H9 (cell line): ENCODE measurements around the gene SMTN. TPM values are rescaled to one million over a fixed set of nuclear protein-coding genes. Genes with fewer than 3 reads are reported as not detected.
A peak's percentile ranks its signal among the peaks of the same experiment; 100 is the strongest.

Experiments used
- DNase-seq: peaks from one replicate; pipeline ENCODE4 v3.0.0-alpha.2; 2017
- H2AFZ ChIP-seq: one replicate; pipeline ENCODE4 v1.6.1; 2013; ENCODE audit warnings: mild to moderate bottlenecking, low read length, control low read depth, moderate library complexity
- H2AK5ac ChIP-seq: 2 replicates; pipeline ENCODE4 v1.6.1; 2013; ENCODE audit warnings: low read length, control low read depth, mixed read lengths; ENCODE audit not compliant: insufficient read length
- H2BK120ac ChIP-seq: one replicate; pipeline ENCODE4 v1.6.1; 2013; ENCODE audit warnings: low read depth, mild to moderate bottlenecking, low read length, control low read depth, inconsistent platforms; ENCODE audit not compliant: poor library complexity, severe bottlenecking
- H2BK12ac ChIP-seq: 2 replicates; pipeline ENCODE4 v1.6.1; 2013; ENCODE audit warnings: low read length, control low read depth, mixed read lengths, low read depth; ENCODE audit not compliant: insufficient read length
- H2BK15ac ChIP-seq: 2 replicates; pipeline ENCODE4 v1.6.1; 2013; ENCODE audit warnings: low read depth, low read length, control low read depth
- H2BK20ac ChIP-seq: one replicate; pipeline ENCODE4 v1.6.1; 2013; ENCODE audit warnings: low read depth, mild to moderate bottlenecking, low read length, control low read depth, inconsistent platforms; ENCODE audit not compliant: poor library complexity, severe bottlenecking
- H2BK5ac ChIP-seq: 2 replicates; pipeline ENCODE4 v1.6.1; 2013; ENCODE audit warnings: low read length, control low read depth, mixed read lengths; ENCODE audit not compliant: insufficient read length
- H3K14ac ChIP-seq: 2 replicates; pipeline ENCODE4 v1.6.1; 2013; ENCODE audit warnings: low read length, control low read depth; ENCODE audit not compliant: insufficient read depth
- H3K18ac ChIP-seq: 2 replicates; pipeline ENCODE4 v1.6.1; 2013; ENCODE audit warnings: low read depth, mild to moderate bottlenecking, mixed read lengths, low read length, control low read depth; ENCODE audit not compliant: insufficient read length
- H3K23ac ChIP-seq: 2 replicates; pipeline ENCODE4 v1.6.1; 2013; ENCODE audit warnings: low read length, control low read depth, mixed read lengths, low read depth; ENCODE audit not compliant: insufficient read length
- H3K23me2 ChIP-seq: 2 replicates; pipeline ENCODE4 v1.6.1; 2013; ENCODE audit warnings: low read depth, mild to moderate bottlenecking, mixed read lengths, low read length, control low read depth; ENCODE audit not compliant: insufficient read length, poor library complexity, severe bottlenecking
- H3K27ac ChIP-seq: 2 replicates; pipeline ENCODE4 v1.5.1; 2013; ENCODE audit warnings: low read length, control low read depth, mixed read lengths, low read depth; ENCODE audit not compliant: insufficient read length
- H3K27me3 ChIP-seq: 2 replicates; pipeline ENCODE4 v1.6.1; 2013; ENCODE audit warnings: low read length, control low read depth, inconsistent platforms; ENCODE audit not compliant: insufficient read depth
- H3K4ac ChIP-seq: 2 replicates; pipeline ENCODE4 v1.6.1; 2013; ENCODE audit warnings: low read depth, mild to moderate bottlenecking, control low read depth, inconsistent platforms, low read length, moderate library complexity
- H3K4me1 ChIP-seq: 2 replicates; pipeline ENCODE4 v1.6.1; 2013; ENCODE audit warnings: low read length, control low read depth, inconsistent platforms; ENCODE audit not compliant: insufficient read depth
- H3K4me2 ChIP-seq: 2 replicates; pipeline ENCODE4 v1.6.1; 2013; ENCODE audit warnings: low read length, control low read depth, mixed read lengths; ENCODE audit not compliant: insufficient read length, insufficient read depth
- H3K56ac ChIP-seq: 2 replicates; pipeline ENCODE4 v1.6.1; 2013; ENCODE audit warnings: low read depth, mild to moderate bottlenecking, mixed read lengths, low read length, control low read depth; ENCODE audit not compliant: insufficient read length
- H3K79me1 ChIP-seq: 2 replicates; pipeline ENCODE4 v1.6.1; 2013; ENCODE audit warnings: low read depth, mild to moderate bottlenecking, moderate library complexity, low read length, control low read depth, inconsistent platforms; ENCODE audit not compliant: insufficient read depth, poor library complexity, severe bottlenecking
- H3K79me2 ChIP-seq: 2 replicates; pipeline ENCODE4 v1.6.1; 2013; ENCODE audit warnings: low read length, control low read depth, inconsistent platforms; ENCODE audit not compliant: insufficient read depth
- H3K9ac ChIP-seq: 2 replicates; pipeline ENCODE4 v1.6.1; 2013; ENCODE audit warnings: low read length, control low read depth, mixed read lengths; ENCODE audit not compliant: insufficient read length; ENCODE audit errors: extremely low read depth
- H3K9me3 ChIP-seq: one replicate; pipeline ENCODE4 v1.6.1; 2013; ENCODE audit warnings: low read depth, low read length, inconsistent platforms; ENCODE audit not compliant: control insufficient read depth
- H3T11ph ChIP-seq: one replicate; pipeline ENCODE4 v1.6.1; 2013; ENCODE audit warnings: mild to moderate bottlenecking, low read length, control low read depth, inconsistent platforms
- H4K20me1 ChIP-seq: one replicate; pipeline ENCODE4 v1.6.1; 2013; ENCODE audit not compliant: control insufficient read depth, insufficient read length, insufficient read depth
- H4K5ac ChIP-seq: 2 replicates; pipeline ENCODE4 v1.6.1; 2013; ENCODE audit warnings: low read depth, mild to moderate bottlenecking, mixed read lengths, low read length, control low read depth; ENCODE audit not compliant: insufficient read length
- H4K8ac ChIP-seq: replicated peaks from 2 replicates; pipeline ENCODE4 v1.6.1; 2013; ENCODE audit warnings: low read length, control low read depth, mixed read lengths, low read depth; ENCODE audit not compliant: insufficient read length
- H4K91ac ChIP-seq: 2 replicates; pipeline ENCODE4 v1.6.1; 2013; ENCODE audit warnings: low read depth, mild to moderate bottlenecking, moderate library complexity, mixed read lengths, low read length, control low read depth; ENCODE audit not compliant: insufficient read length
- H3K27ac Mint-ChIP-seq, 3 experiments: 2 replicates in 2 of 3; 3 replicates in 1 of 3; pipeline ENCODE4 v1.8.0; 2020 to 2021; ENCODE audit warnings: mixed read lengths in 3 of 3, mild to moderate bottlenecking in 1 of 3, moderate library complexity in 1 of 3
- H3K27me3 Mint-ChIP-seq: 2 replicates; pipeline ENCODE4 v1.8.0; 2021; ENCODE audit warnings: low read depth, mild to moderate bottlenecking, moderate library complexity, mixed read lengths
- H3K36me3 Mint-ChIP-seq, 3 experiments: 2 replicates in 2 of 3; 3 replicates in 1 of 3; pipeline ENCODE4 v1.8.0; 2020 to 2021; ENCODE audit warnings: low read depth in 3 of 3, mixed read lengths in 3 of 3; ENCODE audit not compliant: insufficient read depth in 1 of 3
- H3K4me1 Mint-ChIP-seq, 2 experiments: 2 replicates each; pipeline ENCODE4 v1.8.0; 2020; ENCODE audit warnings: mixed read lengths in 2 of 2
- H3K4me3 Mint-ChIP-seq, 2 experiments: 2 replicates in 1 of 2; 3 replicates in 1 of 2; pipeline ENCODE4 v1.8.0; 2020 to 2021; ENCODE audit warnings: mild to moderate bottlenecking in 2 of 2, mixed read lengths in 2 of 2, moderate library complexity in 1 of 2
- H3K9me3 Mint-ChIP-seq, 2 experiments: 2 replicates in 1 of 2; 3 replicates in 1 of 2; pipeline ENCODE4 v1.8.0; 2020; ENCODE audit warnings: mild to moderate bottlenecking in 2 of 2, mixed read lengths in 2 of 2, moderate library complexity in 1 of 2
- CTCF ChIP-seq: fragments of 200-600 bp; sonication (generic); conservative IDR thresholded peaks from 3 replicates; pipeline ENCODE4 v1.8.0; 2021; ENCODE audit warnings: antibody characterized with exemption, mild to moderate bottlenecking
- WGBS: extraction: QIAGEN DNeasy Blood & Tissue Kit; methylation state at CpG from one replicate; pipeline ENCODE4 v1.1.7; 2013; ENCODE audit warnings: missing lambda C conversion rate, low lambda C conversion rate, mixed read lengths; ENCODE audit not compliant: insufficient read length; ENCODE audit errors: extremely low coverage; 5-methylcytosine and 5-hydroxymethylcytosine counted together
- total RNA-seq: library from RNA; stranded (reverse); gene quantifications from 2 replicates; pipeline ENCODE4 v1.2.1, GENCODE V29; 2021

Gene SMTN
- total RNA-seq, 1 experiment from 2014 or later: 23.4 TPM

DNA sequence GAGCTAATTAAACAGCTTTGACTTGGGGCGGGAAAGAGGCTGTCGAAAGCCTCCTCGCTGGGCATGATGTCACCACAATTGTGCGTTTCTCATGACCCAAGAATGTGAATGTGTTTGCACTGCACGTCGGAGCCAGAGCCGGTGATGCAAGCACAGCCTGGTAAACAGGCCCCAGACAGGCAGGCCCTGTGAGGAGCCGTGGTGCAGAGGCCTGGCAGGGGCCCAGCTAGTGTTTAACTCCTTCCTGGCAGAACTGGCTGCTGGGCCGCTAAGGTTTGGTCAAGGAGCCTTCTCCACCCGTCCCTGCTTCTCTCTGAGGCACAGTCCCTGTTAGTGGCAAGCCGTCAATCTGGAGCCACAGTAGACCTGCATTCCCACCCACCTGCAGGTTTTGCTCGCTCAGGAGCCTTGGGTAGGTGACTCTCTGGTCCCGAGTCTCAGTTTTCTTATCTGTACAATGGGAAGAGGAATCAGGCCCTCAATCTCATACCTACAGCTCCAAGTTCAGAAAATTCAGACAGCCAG, 25.4 kb upstream of the SMTN start:
- no peak overlapping the region for H4K91ac ChIP-seq

More for the DNA sequence above, 25.4 kb upstream of the SMTN start:
- Histone ChIP-seq H2BK20ac (no peak overlapping the region), H3T11ph (no peak overlapping the region), H3K18ac (no peak overlapping the region), H2BK15ac (no peak overlapping the region), H2AFZ (no peak overlapping the region), H3K27me3 (no peaks in the 10 kb centered on the region), H3K23me2 (no peaks in the 10 kb centered on the region), H4K20me1 (no peaks in the 10 kb centered on the region), H2BK120ac (no peak overlapping the region), H2BK12ac (no peak overlapping the region), H3K27ac (no peak overlapping the region), H3K79me2 (no peaks in the 10 kb centered on the region), H3K56ac (no peak overlapping the region), H3K14ac (no peak overlapping the region), H4K8ac (no peak overlapping the region), H2AK5ac (no peak overlapping the region), H4K5ac (no peak overlapping the region), H3K4ac (no peak overlapping the region), H3K9me3 (no peaks in the 10 kb centered on the region), H3K9ac (no peak overlapping the region), H3K23ac (no peak overlapping the region), H3K79me1 (no peaks in the 10 kb centered on the region), H3K4me1 (no peaks in the 10 kb centered on the region), H3K4me2 (no peak overlapping the region), H2BK5ac (no peak overlapping the region)
- no peaks in the 10 kb centered on the region for H3K36me3 Mint-ChIP-seq
- no CpG with 5 or more reads among the region's 13 CpGs for WGBS
- DNase-seq: peak; percentile 45
- peak overlapping the region in 1 of 3 experiments; percentile 16; a peak in 1 of 7 replicates for H3K27ac Mint-ChIP-seq
- no peaks in the 10 kb centered on the region for H3K9me3 Mint-ChIP-seq
- H3K27me3 Mint-ChIP-seq: no peaks in the 10 kb centered on the region
- peaks cover 9 to 19% of the 10 kb centered on the region in 2 experiments for H3K4me1 Mint-ChIP-seq
- H3K4me3 Mint-ChIP-seq: peak overlapping the region in 1 of 2 experiments; percentile 44; a peak in 1 of 5 replicates
- no peak for TF ChIP-seq CTCF
